CD4-positive, alpha-beta T cell treated with Interleukin-2 at 100 ng/mL for 4 hours (primary cell): Measurements from ENCODE around the gene AFF3.
A peak's percentile ranks its signal among the peaks of the same experiment; 100 is the strongest.
"Not testable (repeated sequence)": the region's sequence is repeated elsewhere in the genome, so short reads cannot be mapped to it uniquely, and the experiment has no call there.

Experiments used
- DNase-seq: peaks from one replicate; pipeline ENCODE4 v3.0.0-alpha.2; 2020; ENCODE audit warnings: low spot score

Gene AFF3

GRCh38 chr2:100142393-100142792 lies at the start of gene AFF3:
Gene AFF3 (minus strand): TSS chr2:100142590. CDS start chr2:100104454, 38,136 bp downstream.
- peak; percentile 21 for DNase-seq

GRCh38 chr2:100189387-100189786 lies 47.0 kb upstream of the AFF3 start:
- DNase-seq: no peak

GRCh38 chr2:100188326-100188725 lies 45.9 kb upstream of the AFF3 start:
- no peak for DNase-seq

- DNase-seq: no peak
Measured at GRCh38 chr2:100186126-100186525, 43.7 kb upstream of the AFF3 start.

GRCh38 chr2:100185516-100185915 lies 43.1 kb upstream of the AFF3 start:
- no peak for DNase-seq

- DNase-seq: no peak
Measured at GRCh38 chr2:100185105-100185504, 42.7 kb upstream of the AFF3 start.

- no peak for DNase-seq
Measured at GRCh38 chr2:100184055-100184737, 41.8 kb upstream of the AFF3 start.

- DNase-seq: no peak
Measured at GRCh38 chr2:100182494-100183361, 40.3 kb upstream of the AFF3 start.

- no peak for DNase-seq
Measured at GRCh38 chr2:100180503-100180902, 38.1 kb upstream of the AFF3 start.

GRCh38 chr2:100179806-100180205 lies 37.4 kb upstream of the AFF3 start:
- no peak for DNase-seq

GRCh38 chr2:100178864-100179263 lies 36.5 kb upstream of the AFF3 start:
- no peak for DNase-seq

GRCh38 chr2:100178085-100178788 lies 35.8 kb upstream of the AFF3 start:
- peak; percentile 5 for DNase-seq

GRCh38 chr2:100176925-100177324 lies 34.5 kb upstream of the AFF3 start:
- DNase-seq: no peak

- DNase-seq: no peak
Measured at GRCh38 chr2:100174026-100174431, 31.6 kb upstream of the AFF3 start.

GRCh38 chr2:100166701-100167100 lies 24.3 kb upstream of the AFF3 start:
- DNase-seq: no peak

GRCh38 chr2:100163605-100164004 lies 21.2 kb upstream of the AFF3 start:
- DNase-seq: no peak

GRCh38 chr2:100161945-100162620 lies 19.7 kb upstream of the AFF3 start:
- no peak for DNase-seq

GRCh38 chr2:100160396-100160795 lies 18.0 kb upstream of the AFF3 start:
- no peak for DNase-seq

GRCh38 chr2:100151832-100152231 lies 9.4 kb upstream of the AFF3 start:
- not testable (repeated sequence) for DNase-seq

- DNase-seq: no peak
Measured at GRCh38 chr2:100151310-100151709, 8.9 kb upstream of the AFF3 start.

GRCh38 chr2:100148883-100149282 lies 6.5 kb upstream of the AFF3 start:
- DNase-seq: no peak

- no peak for DNase-seq
Measured at GRCh38 chr2:100146657-100146960, 4.2 kb upstream of the AFF3 start.
